ENCODE results near the gene CSTPP1. TPM values are rescaled to one million over a fixed set of nuclear protein-coding genes. Genes with fewer than 3 reads are reported as not detected.

Gene CSTPP1
- total RNA-seq, 4 donors from 2014 or later = 13.3 to 26.4 (median 19.1) TPM

- TF ChIP-seq CTCF (IDR thresholded peaks at IDR 0.05) = no peak
- TF ChIP-seq EP300 (IDR thresholded peaks at IDR 0.05) = no peak
- no peak for TF ChIP-seq POLR2AphosphoS5 (IDR thresholded peaks at IDR 0.05)
- TF ChIP-seq POLR2A (IDR thresholded peaks at IDR 0.05; ENCODE audit: low read depth) = no peak
- no peaks in the 10 kb centered on the region for H3K9me3 ChIP-seq
- no peak overlapping the region for H3K4me3 ChIP-seq
- DNase-seq (ENCODE audit: extremely low spot score) = no peak
- WGBS = 79% methylated on average over 7 of the region's 7 CpGs
- no peaks in the 10 kb centered on the region for H3K36me3 ChIP-seq
- H3K27ac ChIP-seq (replicated peaks in 1 of 4) = peak overlapping the region in 1 of 4 donors; percentile 14
- intact Hi-C loops (cut with DNase I) = no loop called here
- no peaks in the 10 kb centered on the region for H3K27me3 ChIP-seq
- H3K4me1 ChIP-seq = peaks cover 0 to 33% (median 22%) of the 10 kb centered on the region in 4 donors
These were observed 170.3 kb downstream of the CSTPP1 start for GRCh38 chr11:47106798-47107411.

GRCh38 chr11:47107744-47108143 is 171.2 kb downstream of the CSTPP1 start:
- no peak for DNase-seq (ENCODE audit: extremely low spot score)
- WGBS = 74% methylated on average over 6 of the region's 6 CpGs
- Histone ChIP-seq H3K4me3 (no peak overlapping the region), H3K36me3 (no peaks in the 10 kb centered on the region), H3K4me1 (peaks cover 0 to 33% (median 22%) of the 10 kb centered on the region in 4 donors), H3K27me3 (no peaks in the 10 kb centered on the region), H3K9me3 (no peaks in the 10 kb centered on the region), H3K27ac (replicated peaks in 1 of 4) (no peak overlapping the region)
- intact Hi-C loops (cut with DNase I) = no loop called here
- no peak for TF ChIP-seq POLR2A (IDR thresholded peaks at IDR 0.05; ENCODE audit: low read depth)

GRCh38 chr11:47108214-47108613 is 171.7 kb downstream of the CSTPP1 start:
- Histone ChIP-seq H3K27me3 (no peaks in the 10 kb centered on the region), H3K4me3 (no peak overlapping the region), H3K36me3 (no peaks in the 10 kb centered on the region), H3K9me3 (no peaks in the 10 kb centered on the region), H3K27ac (replicated peaks in 1 of 4) (no peak overlapping the region), H3K4me1 (peaks cover 0 to 33% (median 22%) of the 10 kb centered on the region in 4 donors)
- TF ChIP-seq POLR2AphosphoS5 (IDR thresholded peaks at IDR 0.05) (no peak), EP300 (IDR thresholded peaks at IDR 0.05) (no peak), CTCF (IDR thresholded peaks at IDR 0.05) (no peak), POLR2A (IDR thresholded peaks at IDR 0.05; ENCODE audit: low read depth) (no peak)
- WGBS = 80% methylated on average over 4 of the region's 4 CpGs
- intact Hi-C loops (cut with DNase I) = no loop called here
- DNase-seq (ENCODE audit: extremely low spot score) = no peak

- intact Hi-C loops (cut with DNase I) = no loop called here
- Histone ChIP-seq H3K27me3 (no peaks in the 10 kb centered on the region), H3K27ac (replicated peaks in 1 of 4) (peak overlapping the region in 2 of 4 donors; percentile 7 to 36), H3K4me1 (peaks cover 0 to 30% (median 22%) of the 10 kb centered on the region in 4 donors), H3K9me3 (no peaks in the 10 kb centered on the region), H3K36me3 (no peaks in the 10 kb centered on the region), H3K4me3 (no peak overlapping the region)
- no peak for DNase-seq (ENCODE audit: extremely low spot score)
- 29% methylated on average over 6 of the region's 6 CpGs for WGBS
- TF ChIP-seq CTCF (IDR thresholded peaks at IDR 0.05) (no peak), POLR2AphosphoS5 (IDR thresholded peaks at IDR 0.05) (no peak), POLR2A (IDR thresholded peaks at IDR 0.05; ENCODE audit: low read depth) (no peak), EP300 (IDR thresholded peaks at IDR 0.05) (no peak)
These were observed 172.6 kb downstream of the CSTPP1 start for GRCh38 chr11:47109051-47109726.

GRCh38 chr11:47109727-47110246 is 173.2 kb downstream of the CSTPP1 start:
- H3K4me1 ChIP-seq = peaks cover 0 to 26% (median 21%) of the 10 kb centered on the region in 4 donors
- H3K9me3 ChIP-seq = no peaks in the 10 kb centered on the region
- no peak for DNase-seq (ENCODE audit: extremely low spot score)
- 84% methylated on average over 3 of the region's 3 CpGs for WGBS
- no peak overlapping the region for H3K4me3 ChIP-seq
- intact Hi-C loops (cut with DNase I) = no loop called here
- no peaks in the 10 kb centered on the region for H3K27me3 ChIP-seq
- TF ChIP-seq POLR2A (IDR thresholded peaks at IDR 0.05; ENCODE audit: low read depth) (no peak), CTCF (IDR thresholded peaks at IDR 0.05) (no peak), EP300 (IDR thresholded peaks at IDR 0.05) (no peak), POLR2AphosphoS5 (IDR thresholded peaks at IDR 0.05) (no peak)
- peak overlapping the region in 2 of 4 donors; percentile 7 to 36 for H3K27ac ChIP-seq (replicated peaks in 1 of 4)
- H3K36me3 ChIP-seq = no peaks in the 10 kb centered on the region

Measured in esophagus muscularis mucosa (tissue), 4 donors.